ENCODE data around the gene DCLK3. TPM values are rescaled to one million over a fixed set of nuclear protein-coding genes. Genes with fewer than 3 reads are reported as not detected.

Gene DCLK3
- total and polyA plus RNA-seq, 2 of the 4 experiments (the other 2 are of a cell fraction), result not detected

DNA sequence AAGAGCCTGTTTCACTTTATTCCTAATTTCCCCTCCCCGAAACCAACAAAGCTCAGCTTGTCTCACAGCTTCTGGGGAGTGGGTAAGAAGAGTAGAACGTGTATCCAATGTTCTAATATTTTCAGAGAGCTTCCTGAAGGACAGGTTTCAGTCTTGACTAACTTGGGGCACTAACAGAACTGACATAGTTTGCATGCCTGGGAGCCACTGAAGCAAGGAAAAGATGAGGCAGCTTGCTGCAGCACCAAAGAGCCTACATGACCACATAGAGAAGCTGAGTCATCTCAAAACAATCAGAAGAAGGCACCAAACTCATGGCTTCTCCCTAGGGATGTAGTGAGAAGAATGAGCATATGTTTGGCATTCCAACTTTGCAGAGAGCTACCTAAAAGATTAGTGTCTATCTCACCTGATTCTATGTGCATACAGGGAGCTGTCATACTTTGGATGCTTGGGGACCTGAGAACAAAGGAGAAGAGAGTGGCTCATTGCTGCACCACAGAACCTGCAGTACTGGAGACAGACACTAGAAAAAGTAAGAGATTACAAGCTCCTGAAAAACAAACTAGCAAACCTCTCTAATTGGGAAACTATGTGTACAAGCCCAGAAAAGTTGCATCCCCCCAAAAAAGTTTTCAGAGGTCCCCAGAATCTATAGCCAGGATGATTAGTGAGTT, 86.9 kb downstream of the DCLK3 start:
- no CpG with 5 or more reads among the region's 2 CpGs for WGBS, 2 experiments (ENCODE audit: extremely low coverage in 2 of 2, insufficient read length in 1 of 2)
- Histone ChIP-seq H2BK15ac (ENCODE audit: low read depth, low read length) (peak overlapping the region; percentile 81; the same call in 1 of the 3 replicates), H4K5ac (ENCODE audit: low read depth, low read length) (no peak overlapping the region), H3K9me3 (ENCODE audit: control insufficient read depth, insufficient read depth, low read length) (no peaks in the 10 kb centered on the region; the same call in 1 of the 2 replicates), H3K4ac (ENCODE audit: low read depth, low read length) (peak overlapping the region; percentile 82), H4K91ac (ENCODE audit: insufficient read depth, low read depth, low read length) (peak overlapping the region; percentile 88), H3K18ac (ENCODE audit: low read depth, low read length) (peak overlapping the region; percentile 88; the same call in 1 of the 2 replicates), H2BK5ac (ENCODE audit: low read depth, low read length, poor library complexity, severe bottlenecking) (peak overlapping the region; percentile 79), H3K14ac (replicated peaks; ENCODE audit: low read depth, low read length) (peak overlapping the region; percentile 47), H3K4me2 (ENCODE audit: low read depth, low read length) (peak overlapping the region; percentile 39; the same call in 1 of the 2 replicates), H3K56ac (ENCODE audit: extremely low read depth, insufficient read depth, low read length) (peak overlapping the region; percentile 79; the same call in 1 of the 2 replicates), H3K4me1 (ENCODE audit: control insufficient read depth, insufficient read depth, low read length) (peaks cover 2% of the 10 kb centered on the region; the same call in 1 of the 2 replicates), H2AK9ac (replicated peaks; ENCODE audit: low read depth, low read length, poor library complexity) (no peak overlapping the region), H3K79me1 (ENCODE audit: low read depth in 1 of 2, low read length in 2 of 2) (no peaks in the 10 kb centered on the region), H3K4me3 (ENCODE audit: insufficient read depth, low read depth, low read length) (no peak overlapping the region), H2BK20ac (ENCODE audit: low read depth, low read length) (peak overlapping the region; percentile 98), H3K36me3 (ENCODE audit: control insufficient read depth, insufficient read depth, low read length) (no peaks in the 10 kb centered on the region), H3K9me1 (ENCODE audit: insufficient read depth, low read length) (no peaks in the 10 kb centered on the region), H4K8ac (ENCODE audit: low read depth in 2 of 2, low read length in 2 of 2) (peak overlapping the region; percentile 25 to 79; a peak in 3 of 4 replicates), H2BK120ac (ENCODE audit: low read depth, low read length) (peak overlapping the region; percentile 97), H3K27ac (ENCODE audit: insufficient read depth, low read length) (peak overlapping the region; percentile 10; the same call in 1 of the 2 replicates), H3K9ac (ENCODE audit: low read depth, low read length) (peak overlapping the region; percentile 40; the same call in 1 of the 2 replicates), H3K23ac (ENCODE audit: low read depth, low read length) (peak overlapping the region; percentile 62; the same call in 1 of the 2 replicates), H2AFZ (replicated peaks; ENCODE audit: low read length, poor library complexity) (peak overlapping the region; percentile 45), H4K20me1 (ENCODE audit: insufficient read depth, low read length) (no peaks in the 10 kb centered on the region), H3K27me3 (ENCODE audit: control insufficient read depth, insufficient read depth, low read length) (no peaks in the 10 kb centered on the region), H2AK5ac (ENCODE audit: low read depth, low read length) (peak overlapping the region; percentile 60; the same call in 1 of the 2 replicates)
- ChIA-PET POLR2A (ENCODE audit: unreplicated experiment) (no interaction called here), CTCF (interaction anchor here (0.6 to 1.5 kb wide), 3 partner anchors 10 to 123 kb away, joined by 3 to 4 read pairs (median 4); no protein-coding TSS in a partner anchor)
- peak; percentile 90 for DNase-seq
- no TSS peak for BruUV-seq (replicated peaks)
- ATAC-seq (ENCODE audit: low read depth), result peak; percentile 82
- in situ Hi-C loops (cut with MboI; ENCODE audit: low sequenced_read_pairs), result no loop called here
- peak; percentile 38; the same call in 1 of the 2 replicates for TF ChIP-seq FOS (IDR thresholded peaks at IDR 0.05; ENCODE audit: low read depth, low read length)
- peak; percentile 50 for TF ChIP-seq NFE2L2 (IDR thresholded peaks at IDR 0.05; ENCODE audit: low read depth, low read length)
- TF ChIP-seq MAZ (IDR thresholded peaks at IDR 0.05; ENCODE audit: borderline replicate concordance, low read depth, low read length), result no peak
- TF ChIP-seq MAFK (IDR thresholded peaks at IDR 0.05; ENCODE audit: low read depth, low read length), result peak; percentile 70
- TF ChIP-seq CTCF (conservative IDR thresholded peaks at IDR 0.05; ENCODE audit: low read depth, low read length), result no peak
- TF ChIP-seq BHLHE40 (IDR thresholded peaks at IDR 0.05; ENCODE audit: low read depth, low read length), result peak; percentile 31; the same call in 1 of the 2 replicates
- no peak for TF ChIP-seq CHD1 (IDR thresholded peaks at IDR 0.05; ENCODE audit: low read depth, low read length)
- TF ChIP-seq, protein P1, sequence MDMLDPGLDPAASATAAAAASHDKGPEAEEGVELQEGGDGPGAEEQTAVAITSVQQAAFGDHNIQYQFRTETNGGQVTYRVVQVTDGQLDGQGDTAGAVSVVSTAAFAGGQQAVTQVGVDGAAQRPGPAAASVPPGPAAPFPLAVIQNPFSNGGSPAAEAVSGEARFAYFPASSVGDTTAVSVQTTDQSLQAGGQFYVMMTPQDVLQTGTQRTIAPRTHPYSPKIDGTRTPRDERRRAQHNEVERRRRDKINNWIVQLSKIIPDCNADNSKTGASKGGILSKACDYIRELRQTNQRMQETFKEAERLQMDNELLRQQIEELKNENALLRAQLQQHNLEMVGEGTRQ (IDR thresholded peaks at IDR 0.05; ENCODE audit: low read depth, low read length), result no peak
- TF ChIP-seq CEBPB (IDR thresholded peaks at IDR 0.05; ENCODE audit: low read depth, low read length), result peak; percentile 59; the same call in 1 of the 2 replicates
- dilution Hi-C loops (cut with HindIII; ENCODE audit: low sequenced_read_pairs, unreplicated experiment), result no loop called here
- intact Hi-C loops (cut with micrococcal nuclease), result loop anchor here (1.0 kb wide), 1 partner anchor 27 kb away; no protein-coding TSS in a partner anchor
